Measurements from ENCODE around the gene RGS6. TPM values are rescaled to one million over a fixed set of nuclear protein-coding genes. Genes with fewer than 3 reads are reported as not detected.

RGS6 gene
- total and polyA plus RNA-seq, 2 of the 4 experiments (the other 2 are of a cell fraction), result not detected

- Histone ChIP-seq H2BK5ac (ENCODE audit: low read depth, low read length, poor library complexity, severe bottlenecking) (no peak overlapping the region), H4K91ac (ENCODE audit: insufficient read depth, low read depth, low read length) (no peak overlapping the region), H3K4me2 (ENCODE audit: low read depth, low read length) (no peak overlapping the region), H2AK5ac (ENCODE audit: low read depth, low read length) (no peak overlapping the region), H2AK9ac (replicated peaks; ENCODE audit: low read depth, low read length, poor library complexity) (no peak overlapping the region), H3K27ac (ENCODE audit: insufficient read depth, low read length) (no peak overlapping the region), H3K27me3 (ENCODE audit: control insufficient read depth, insufficient read depth, low read length) (peaks cover 48% of the 10 kb centered on the region), H3K56ac (ENCODE audit: extremely low read depth, insufficient read depth, low read length) (no peak overlapping the region), H3K4me1 (ENCODE audit: control insufficient read depth, insufficient read depth, low read length) (no peaks in the 10 kb centered on the region; the same call in 1 of the 2 replicates), H3K14ac (replicated peaks; ENCODE audit: low read depth, low read length) (no peak overlapping the region), H3K23ac (ENCODE audit: low read depth, low read length) (no peak overlapping the region), H3K9ac (ENCODE audit: low read depth, low read length) (no peak overlapping the region), H2BK120ac (ENCODE audit: low read depth, low read length) (no peak overlapping the region), H3K9me1 (ENCODE audit: insufficient read depth, low read length) (no peaks in the 10 kb centered on the region), H3K18ac (ENCODE audit: low read depth, low read length) (no peak overlapping the region), H4K20me1 (ENCODE audit: insufficient read depth, low read length) (no peaks in the 10 kb centered on the region), H2AFZ (replicated peaks; ENCODE audit: low read length, poor library complexity) (no peak overlapping the region), H2BK20ac (ENCODE audit: low read depth, low read length) (no peak overlapping the region), H4K5ac (ENCODE audit: low read depth, low read length) (no peak overlapping the region), H4K8ac (ENCODE audit: low read depth in 2 of 2, low read length in 2 of 2) (no peak overlapping the region), H3K4me3 (ENCODE audit: insufficient read depth, low read depth, low read length) (no peak overlapping the region), H3K4ac (ENCODE audit: low read depth, low read length) (no peak overlapping the region), H3K36me3 (ENCODE audit: control insufficient read depth, insufficient read depth, low read length) (no peaks in the 10 kb centered on the region), H2BK15ac (ENCODE audit: low read depth, low read length) (no peak overlapping the region), H3K79me1 (ENCODE audit: low read depth in 1 of 2, low read length in 2 of 2) (no peaks in the 10 kb centered on the region), H3K9me3 (ENCODE audit: control insufficient read depth, insufficient read depth, low read length) (peaks cover 3% of the 10 kb centered on the region; the same call in 1 of the 2 replicates)
- ATAC-seq (ENCODE audit: low read depth), result no peak
- peak; percentile 2 for DNase-seq
- in situ Hi-C loops (cut with MboI; ENCODE audit: low sequenced_read_pairs) (no loop called here), intact Hi-C loops (cut with micrococcal nuclease) (no loop called here), dilution Hi-C loops (cut with HindIII; ENCODE audit: low sequenced_read_pairs, unreplicated experiment) (no loop called here)
- ChIA-PET CTCF (no interaction called here), POLR2A (ENCODE audit: unreplicated experiment) (no interaction called here)
- TF ChIP-seq, protein P1, sequence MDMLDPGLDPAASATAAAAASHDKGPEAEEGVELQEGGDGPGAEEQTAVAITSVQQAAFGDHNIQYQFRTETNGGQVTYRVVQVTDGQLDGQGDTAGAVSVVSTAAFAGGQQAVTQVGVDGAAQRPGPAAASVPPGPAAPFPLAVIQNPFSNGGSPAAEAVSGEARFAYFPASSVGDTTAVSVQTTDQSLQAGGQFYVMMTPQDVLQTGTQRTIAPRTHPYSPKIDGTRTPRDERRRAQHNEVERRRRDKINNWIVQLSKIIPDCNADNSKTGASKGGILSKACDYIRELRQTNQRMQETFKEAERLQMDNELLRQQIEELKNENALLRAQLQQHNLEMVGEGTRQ (IDR thresholded peaks at IDR 0.05; ENCODE audit: low read depth, low read length), result no peak
- TF ChIP-seq NFE2L2 (IDR thresholded peaks at IDR 0.05; ENCODE audit: low read depth, low read length) (no peak), BHLHE40 (IDR thresholded peaks at IDR 0.05; ENCODE audit: low read depth, low read length) (no peak), POLR2A (IDR thresholded peaks at IDR 0.05; ENCODE audit: low read depth, low read length) (no peak), CEBPB (IDR thresholded peaks at IDR 0.05; ENCODE audit: low read depth, low read length) (no peak), MAZ (IDR thresholded peaks at IDR 0.05; ENCODE audit: borderline replicate concordance, low read depth, low read length) (no peak), RFX5 (IDR thresholded peaks at IDR 0.05; ENCODE audit: low read depth, low read length) (no peak), CHD1 (IDR thresholded peaks at IDR 0.05; ENCODE audit: low read depth, low read length) (no peak)
- TF ChIP-seq, protein P2, sequence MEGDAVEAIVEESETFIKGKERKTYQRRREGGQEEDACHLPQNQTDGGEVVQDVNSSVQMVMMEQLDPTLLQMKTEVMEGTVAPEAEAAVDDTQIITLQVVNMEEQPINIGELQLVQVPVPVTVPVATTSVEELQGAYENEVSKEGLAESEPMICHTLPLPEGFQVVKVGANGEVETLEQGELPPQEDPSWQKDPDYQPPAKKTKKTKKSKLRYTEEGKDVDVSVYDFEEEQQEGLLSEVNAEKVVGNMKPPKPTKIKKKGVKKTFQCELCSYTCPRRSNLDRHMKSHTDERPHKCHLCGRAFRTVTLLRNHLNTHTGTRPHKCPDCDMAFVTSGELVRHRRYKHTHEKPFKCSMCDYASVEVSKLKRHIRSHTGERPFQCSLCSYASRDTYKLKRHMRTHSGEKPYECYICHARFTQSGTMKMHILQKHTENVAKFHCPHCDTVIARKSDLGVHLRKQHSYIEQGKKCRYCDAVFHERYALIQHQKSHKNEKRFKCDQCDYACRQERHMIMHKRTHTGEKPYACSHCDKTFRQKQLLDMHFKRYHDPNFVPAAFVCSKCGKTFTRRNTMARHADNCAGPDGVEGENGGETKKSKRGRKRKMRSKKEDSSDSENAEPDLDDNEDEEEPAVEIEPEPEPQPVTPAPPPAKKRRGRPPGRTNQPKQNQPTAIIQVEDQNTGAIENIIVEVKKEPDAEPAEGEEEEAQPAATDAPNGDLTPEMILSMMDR (conservative IDR thresholded peaks at IDR 0.05; ENCODE audit: low read depth, low read length), result no peak
- BruUV-seq (replicated peaks), result no TSS peak
- WGBS, 2 experiments (ENCODE audit: extremely low coverage in 2 of 2, insufficient read length in 1 of 2), result 20% methylated on average over 1 of the region's 13 CpGs; no CpG with 5 or more reads in 1 of the 2 experiments
Measured at GRCh38 chr14:72480464-72481243, 548.4 kb downstream of the RGS6 start.
